ENCODE data around the gene RAG1. TPM values are rescaled to one million over a fixed set of nuclear protein-coding genes. Genes with fewer than 3 reads are reported as not detected.

RAG1 gene
- total RNA-seq, 2 donors from 2014 or later, result 0.42 to 0.86 TPM

DNA sequence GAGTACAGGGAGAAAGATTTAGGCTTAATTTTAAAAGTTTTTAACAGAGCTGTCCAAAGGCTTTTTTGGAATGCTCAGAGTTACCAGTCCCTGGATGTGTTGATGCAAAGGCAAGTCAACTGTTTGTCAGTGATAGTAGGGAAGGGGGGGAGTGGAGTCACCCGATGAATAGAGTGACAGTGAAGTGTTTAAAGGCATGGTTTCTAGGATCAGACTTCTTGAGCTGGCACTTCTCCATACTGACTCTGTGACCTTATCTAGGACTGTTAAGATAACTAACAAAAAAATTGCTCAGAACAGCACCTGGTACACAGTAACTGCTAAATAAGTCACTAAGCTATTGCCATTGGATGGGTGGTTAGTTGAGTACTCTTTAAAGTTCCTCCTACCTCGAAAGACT lies 41.6 kb downstream of the RAG1 start:
- Mint-ChIP-seq H3K27ac (no peak overlapping the region), H3K4me3 (no peak overlapping the region), H3K4me1 (peaks cover 4% of the 10 kb centered on the region), H3K27me3 (ENCODE audit: insufficient read depth) (no peaks in the 10 kb centered on the region), H3K36me3 (ENCODE audit: low read depth) (peaks cover 4% of the 10 kb centered on the region), H3K9me3 (peaks cover 3% of the 10 kb centered on the region)
- WGBS, 2 experiments (ENCODE audit: insufficient coverage in 1 of 2, insufficient read length in 1 of 2), result 92 to 93% methylated on average over 1 to 2 of the region's 2 CpGs
- no peaks in the 10 kb centered on the region for H3K9me3 ChIP-seq (ENCODE audit: control insufficient read depth, low read length)
- no peaks in the 10 kb centered on the region for H3K27me3 ChIP-seq (ENCODE audit: control insufficient read depth, insufficient read depth, low read length, poor library complexity, severe bottlenecking)
- DNase-seq, result no peak
- H3K27ac ChIP-seq (ENCODE audit: low read depth, low read length), result no peak overlapping the region
- no peaks in the 10 kb centered on the region for H3K36me3 ChIP-seq (ENCODE audit: control insufficient read depth, insufficient read depth, low read length)
- peaks cover 3% of the 10 kb centered on the region for H3K4me1 ChIP-seq (ENCODE audit: control insufficient read depth, insufficient read depth, low read length)
- no peak overlapping the region for H3K9ac ChIP-seq (ENCODE audit: extremely low read depth, low read length, poor library complexity, severe bottlenecking)
- TF ChIP-seq, protein P1, sequence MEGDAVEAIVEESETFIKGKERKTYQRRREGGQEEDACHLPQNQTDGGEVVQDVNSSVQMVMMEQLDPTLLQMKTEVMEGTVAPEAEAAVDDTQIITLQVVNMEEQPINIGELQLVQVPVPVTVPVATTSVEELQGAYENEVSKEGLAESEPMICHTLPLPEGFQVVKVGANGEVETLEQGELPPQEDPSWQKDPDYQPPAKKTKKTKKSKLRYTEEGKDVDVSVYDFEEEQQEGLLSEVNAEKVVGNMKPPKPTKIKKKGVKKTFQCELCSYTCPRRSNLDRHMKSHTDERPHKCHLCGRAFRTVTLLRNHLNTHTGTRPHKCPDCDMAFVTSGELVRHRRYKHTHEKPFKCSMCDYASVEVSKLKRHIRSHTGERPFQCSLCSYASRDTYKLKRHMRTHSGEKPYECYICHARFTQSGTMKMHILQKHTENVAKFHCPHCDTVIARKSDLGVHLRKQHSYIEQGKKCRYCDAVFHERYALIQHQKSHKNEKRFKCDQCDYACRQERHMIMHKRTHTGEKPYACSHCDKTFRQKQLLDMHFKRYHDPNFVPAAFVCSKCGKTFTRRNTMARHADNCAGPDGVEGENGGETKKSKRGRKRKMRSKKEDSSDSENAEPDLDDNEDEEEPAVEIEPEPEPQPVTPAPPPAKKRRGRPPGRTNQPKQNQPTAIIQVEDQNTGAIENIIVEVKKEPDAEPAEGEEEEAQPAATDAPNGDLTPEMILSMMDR (conservative IDR thresholded peaks at IDR 0.05), result no peak
- no peak overlapping the region for H3K4me3 ChIP-seq (ENCODE audit: low read length)

DNA sequence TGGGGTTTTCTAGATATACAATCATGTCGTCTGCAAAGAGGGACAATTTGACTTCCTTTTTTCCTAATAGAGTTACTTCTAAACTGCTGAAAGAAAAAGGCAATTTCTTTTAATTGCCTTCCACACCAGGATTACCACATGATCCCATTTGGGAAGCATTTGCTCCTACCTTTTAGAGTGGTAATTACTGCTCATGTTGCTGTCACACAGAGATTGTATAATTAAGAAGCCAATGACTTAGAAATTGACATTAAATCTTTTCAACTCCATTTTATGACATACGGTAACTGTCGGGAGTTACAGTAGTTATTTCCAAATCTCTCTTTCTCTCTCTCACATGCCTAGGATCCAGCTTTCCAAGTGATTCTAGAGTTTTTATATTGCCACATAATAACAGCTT lies 48.0 kb downstream of the RAG1 start:
- H3K4me1 ChIP-seq (ENCODE audit: control insufficient read depth, insufficient read depth, low read length), result no peaks in the 10 kb centered on the region
- no peak overlapping the region for H3K9ac ChIP-seq (ENCODE audit: extremely low read depth, low read length, poor library complexity, severe bottlenecking)
- no peaks in the 10 kb centered on the region for H3K36me3 ChIP-seq (ENCODE audit: control insufficient read depth, insufficient read depth, low read length)
- no peak overlapping the region for H3K27ac Mint-ChIP-seq
- no peaks in the 10 kb centered on the region for H3K9me3 ChIP-seq (ENCODE audit: control insufficient read depth, low read length)
- H3K27me3 Mint-ChIP-seq (ENCODE audit: insufficient read depth), result no peaks in the 10 kb centered on the region
- H3K4me3 Mint-ChIP-seq, result no peak overlapping the region
- H3K27ac ChIP-seq (ENCODE audit: low read depth, low read length), result no peak overlapping the region
- peaks cover 4% of the 10 kb centered on the region for H3K36me3 Mint-ChIP-seq (ENCODE audit: low read depth)
- H3K4me3 ChIP-seq (ENCODE audit: low read length), result no peak overlapping the region
- peaks cover 3% of the 10 kb centered on the region for H3K9me3 Mint-ChIP-seq
- TF ChIP-seq, protein P1 (conservative IDR thresholded peaks at IDR 0.05), result no peak
- DNase-seq, result no peak
- no peaks in the 10 kb centered on the region for H3K27me3 ChIP-seq (ENCODE audit: control insufficient read depth, insufficient read depth, low read length, poor library complexity, severe bottlenecking)
- 77 to 96% methylated on average over 3 of the region's 3 CpGs for WGBS, 2 experiments (ENCODE audit: insufficient coverage in 1 of 2, insufficient read length in 1 of 2)
- peaks cover 16% of the 10 kb centered on the region for H3K4me1 Mint-ChIP-seq

DNA sequence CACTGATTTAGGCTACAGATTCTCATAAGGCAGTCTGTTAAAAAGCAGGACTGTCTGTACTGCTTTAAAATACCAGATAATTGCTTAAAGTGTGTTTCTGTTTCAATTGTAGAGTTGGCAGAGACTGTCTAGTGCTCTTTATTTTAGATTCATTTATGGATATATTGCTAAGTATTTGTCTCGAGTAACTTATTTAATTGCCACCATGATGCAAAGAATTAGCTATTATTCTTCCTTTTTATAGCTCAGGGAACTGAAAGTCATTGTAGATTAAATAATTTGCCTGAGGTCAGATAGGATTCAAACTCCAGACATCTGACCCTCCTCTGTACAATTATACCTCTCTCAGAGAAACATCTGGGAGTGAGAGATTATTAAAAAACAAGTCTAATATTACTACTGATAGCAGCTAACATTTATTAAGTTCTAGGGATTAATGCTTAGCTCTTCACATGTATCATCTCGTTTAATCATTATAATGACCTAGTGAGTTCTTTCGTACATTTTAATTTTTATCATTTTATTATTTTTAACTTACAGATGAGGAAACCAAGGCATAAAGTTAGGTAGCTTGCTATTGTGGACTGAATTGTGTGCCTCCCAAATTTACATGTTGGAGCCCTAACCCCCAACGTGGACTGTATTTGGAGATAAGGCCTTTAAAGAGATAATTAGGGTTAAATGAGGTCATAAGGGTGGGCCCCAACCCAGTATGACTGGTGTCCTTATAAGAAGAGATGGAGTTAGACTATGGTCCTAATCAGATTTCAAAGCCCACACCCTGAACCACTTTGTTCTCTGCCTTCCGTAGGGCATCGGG lies 49.9 kb downstream of the RAG1 start:
- peaks cover 3% of the 10 kb centered on the region for H3K9me3 Mint-ChIP-seq
- Histone ChIP-seq H3K9me3 (ENCODE audit: control insufficient read depth, low read length) (no peaks in the 10 kb centered on the region), H3K36me3 (ENCODE audit: control insufficient read depth, insufficient read depth, low read length) (no peaks in the 10 kb centered on the region), H3K27me3 (ENCODE audit: control insufficient read depth, insufficient read depth, low read length, poor library complexity, severe bottlenecking) (no peaks in the 10 kb centered on the region), H3K27ac (ENCODE audit: low read depth, low read length) (no peak overlapping the region), H3K4me1 (ENCODE audit: control insufficient read depth, insufficient read depth, low read length) (no peaks in the 10 kb centered on the region), H3K4me3 (ENCODE audit: low read length) (no peak overlapping the region), H3K9ac (ENCODE audit: extremely low read depth, low read length, poor library complexity, severe bottlenecking) (no peak overlapping the region)
- no peak overlapping the region for H3K27ac Mint-ChIP-seq
- peaks cover 16% of the 10 kb centered on the region for H3K4me1 Mint-ChIP-seq
- H3K36me3 Mint-ChIP-seq (ENCODE audit: low read depth), result peaks cover 4% of the 10 kb centered on the region
- TF ChIP-seq, protein P1 (conservative IDR thresholded peaks at IDR 0.05), result no peak
- no peak overlapping the region for H3K4me3 Mint-ChIP-seq
- no peak for DNase-seq
- WGBS, 2 experiments (ENCODE audit: insufficient coverage in 1 of 2, insufficient read length in 1 of 2), result 93 to 100% methylated on average over 1 to 5 of the region's 6 CpGs
- H3K27me3 Mint-ChIP-seq (ENCODE audit: insufficient read depth), result no peaks in the 10 kb centered on the region
